Gastroesophageal sphincter (tissue), 3 donors: ENCODE results near the gene RABEP1.

ENCODE experiments used
- CTCF ChIP-seq, 4 experiments: fragments of 200-600 bp in 2 of 4; fragments of 450-650 bp in 2 of 4; sonication (generic) in 1 of 4; IDR thresholded peaks; one replicate each; pipeline ENCODE4 v1.5.1; 2017 to 2019; ENCODE audit warnings: antibody characterized with exemption in 4 of 4, mild to moderate bottlenecking in 2 of 4, moderate library complexity in 2 of 4
- POLR2AphosphoS5 ChIP-seq: sonication (generic); formaldehyde crosslinking; IDR thresholded peaks from one replicate; pipeline ENCODE4 v1.6.1; 2017; ENCODE audit warnings: antibody characterized with exemption

DNA sequence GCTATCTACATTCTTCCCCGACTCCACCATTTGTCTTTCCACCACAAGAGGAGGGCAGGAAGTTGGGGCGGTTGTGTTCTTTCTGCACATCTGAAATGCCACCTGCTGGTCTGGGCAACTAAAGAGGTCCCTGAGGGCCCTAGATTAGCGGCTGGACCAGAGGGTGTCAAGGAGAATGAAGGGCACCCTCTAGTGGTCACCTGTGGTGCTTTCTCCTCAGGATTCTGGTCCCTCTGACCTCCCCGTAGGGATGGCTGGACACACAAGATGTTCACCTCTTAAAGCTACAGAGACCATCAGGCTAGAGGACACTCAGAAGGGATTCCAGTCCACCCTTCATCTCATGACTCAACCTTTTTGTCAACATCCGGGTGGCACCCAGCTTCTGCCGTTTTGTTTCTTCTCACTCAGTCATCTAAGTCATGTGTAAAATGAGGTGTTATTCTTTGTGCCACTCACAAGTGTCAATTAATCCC, 44.5 kb upstream of the RABEP1 start:
- peak in 2 of 4 experiments; percentile 33 to 42 for TF ChIP-seq CTCF (IDR thresholded peaks at IDR 0.05)
- no peak for TF ChIP-seq POLR2AphosphoS5
